GM23338 (cell line): ENCODE results near the gene NTNG2. TPM values are rescaled to one million over a fixed set of nuclear protein-coding genes. Genes with fewer than 3 reads are reported as not detected.

ENCODE experiments used
- ETS1 ChIP-seq: IDR thresholded peaks from 2 replicates; pipeline ENCODE4 v1.6.1; 2016; ENCODE audit warnings: antibody characterized with exemption
- ZNF114 ChIP-seq: fragments of 250-450 bp; sonication (Bioruptor Pico); IDR thresholded peaks from 2 replicates; pipeline ENCODE4 v1.5.0; 2020; ENCODE audit warnings: mild to moderate bottlenecking, moderate library complexity
- ZNF331 ChIP-seq: fragments of 250-450 bp; sonication (Bioruptor Pico); IDR thresholded peaks from 2 replicates; pipeline ENCODE4 v1.5.0; 2020; ENCODE audit warnings: low read depth, mild to moderate bottlenecking, moderate library complexity
- ZNF462 ChIP-seq: fragments of 250-450 bp; sonication (Bioruptor Pico); IDR thresholded peaks from 2 replicates; pipeline ENCODE4 v1.5.0; 2020; ENCODE audit warnings: mild to moderate bottlenecking, moderate library complexity
- polyA plus RNA-seq: library from polyadenylated mRNA; unstranded; fragments of >200 nt; fragmentation: Nextera tagmentation; extraction: Ambion mirVana; gene quantifications from 2 replicates; pipeline ENCODE4 v1.2.1, GENCODE V29; 2016
- total RNA-seq: library from RNA; depleted of rRNA; stranded (reverse); fragments of >200 nt; shearing (Covaris generic); gene quantifications from 2 replicates; pipeline ENCODE4 v1.2.3, GENCODE V29; 2014
- TF ChIP-seq, protein P1 (sequence below): IDR thresholded peaks from one replicate; pipeline ENCODE4 v1.6.1; 2018; ENCODE audit warnings: antibody characterized with exemption; ENCODE audit not compliant: unreplicated experiment

The NTNG2 gene
- total and polyA plus RNA-seq, 2 experiments from 2014 or later, result 0.99 to 1.7 TPM

DNA sequence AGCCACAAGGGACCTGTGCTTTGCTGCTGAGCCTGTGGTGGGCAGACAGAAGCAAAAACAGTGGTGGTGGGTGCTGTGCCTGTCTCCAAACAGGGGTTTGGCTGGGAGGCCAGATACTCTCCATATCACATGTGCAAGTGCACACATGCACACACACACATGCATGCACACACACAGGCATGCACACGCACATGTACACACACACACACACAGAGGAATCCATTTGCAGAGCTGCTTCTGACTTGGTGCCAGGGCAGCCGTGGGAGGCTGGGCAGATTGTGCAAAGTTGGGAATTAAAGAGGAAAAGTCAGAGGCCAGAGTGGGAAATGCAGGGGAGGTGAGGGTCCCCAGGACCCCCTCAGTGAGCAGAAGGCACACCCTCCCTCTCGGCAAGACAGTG, 71.3 kb downstream of the NTNG2 start (continued):
- TF ChIP-seq ZNF462 (no peak), ZNF114 (CRISPR knock-in tag) (no peak), ETS1 (no peak), ZNF331 (CRISPR knock-in tag) (no peak)
- TF ChIP-seq, protein P1, sequence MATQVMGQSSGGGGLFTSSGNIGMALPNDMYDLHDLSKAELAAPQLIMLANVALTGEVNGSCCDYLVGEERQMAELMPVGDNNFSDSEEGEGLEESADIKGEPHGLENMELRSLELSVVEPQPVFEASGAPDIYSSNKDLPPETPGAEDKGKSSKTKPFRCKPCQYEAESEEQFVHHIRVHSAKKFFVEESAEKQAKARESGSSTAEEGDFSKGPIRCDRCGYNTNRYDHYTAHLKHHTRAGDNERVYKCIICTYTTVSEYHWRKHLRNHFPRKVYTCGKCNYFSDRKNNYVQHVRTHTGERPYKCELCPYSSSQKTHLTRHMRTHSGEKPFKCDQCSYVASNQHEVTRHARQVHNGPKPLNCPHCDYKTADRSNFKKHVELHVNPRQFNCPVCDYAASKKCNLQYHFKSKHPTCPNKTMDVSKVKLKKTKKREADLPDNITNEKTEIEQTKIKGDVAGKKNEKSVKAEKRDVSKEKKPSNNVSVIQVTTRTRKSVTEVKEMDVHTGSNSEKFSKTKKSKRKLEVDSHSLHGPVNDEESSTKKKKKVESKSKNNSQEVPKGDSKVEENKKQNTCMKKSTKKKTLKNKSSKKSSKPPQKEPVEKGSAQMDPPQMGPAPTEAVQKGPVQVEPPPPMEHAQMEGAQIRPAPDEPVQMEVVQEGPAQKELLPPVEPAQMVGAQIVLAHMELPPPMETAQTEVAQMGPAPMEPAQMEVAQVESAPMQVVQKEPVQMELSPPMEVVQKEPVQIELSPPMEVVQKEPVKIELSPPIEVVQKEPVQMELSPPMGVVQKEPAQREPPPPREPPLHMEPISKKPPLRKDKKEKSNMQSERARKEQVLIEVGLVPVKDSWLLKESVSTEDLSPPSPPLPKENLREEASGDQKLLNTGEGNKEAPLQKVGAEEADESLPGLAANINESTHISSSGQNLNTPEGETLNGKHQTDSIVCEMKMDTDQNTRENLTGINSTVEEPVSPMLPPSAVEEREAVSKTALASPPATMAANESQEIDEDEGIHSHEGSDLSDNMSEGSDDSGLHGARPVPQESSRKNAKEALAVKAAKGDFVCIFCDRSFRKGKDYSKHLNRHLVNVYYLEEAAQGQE, result no peak
